ENCODE data around the gene TAS2R1. TPM values are rescaled to one million over a fixed set of nuclear protein-coding genes. Genes with fewer than 3 reads are reported as not detected.

Gene TAS2R1
- total RNA-seq, 4 donors from 2014 or later = 1.3 TPM; not detected in 3

DNA sequence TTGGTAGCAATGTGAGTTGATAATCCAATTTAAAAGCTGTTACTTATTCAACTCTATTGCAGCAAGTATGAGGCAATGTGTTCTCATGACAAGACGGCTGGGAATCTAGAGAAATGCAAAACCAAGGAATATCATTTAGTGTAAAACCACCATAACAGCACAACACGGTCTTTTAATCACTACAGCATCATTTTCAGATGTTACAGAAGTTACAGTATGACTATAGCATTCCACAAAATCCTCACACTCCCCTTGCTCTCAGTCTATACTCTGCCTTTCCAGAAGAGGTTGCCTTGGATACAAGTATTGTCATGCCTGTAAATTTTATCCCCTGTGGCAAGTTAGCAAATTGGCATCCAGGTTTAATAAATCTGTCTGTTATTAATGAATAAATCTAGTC, 28.6 kb upstream of the TAS2R1 start:
- TF ChIP-seq POLR2A (IDR thresholded peaks at IDR 0.05) = no peak
- TF ChIP-seq, protein P1, sequence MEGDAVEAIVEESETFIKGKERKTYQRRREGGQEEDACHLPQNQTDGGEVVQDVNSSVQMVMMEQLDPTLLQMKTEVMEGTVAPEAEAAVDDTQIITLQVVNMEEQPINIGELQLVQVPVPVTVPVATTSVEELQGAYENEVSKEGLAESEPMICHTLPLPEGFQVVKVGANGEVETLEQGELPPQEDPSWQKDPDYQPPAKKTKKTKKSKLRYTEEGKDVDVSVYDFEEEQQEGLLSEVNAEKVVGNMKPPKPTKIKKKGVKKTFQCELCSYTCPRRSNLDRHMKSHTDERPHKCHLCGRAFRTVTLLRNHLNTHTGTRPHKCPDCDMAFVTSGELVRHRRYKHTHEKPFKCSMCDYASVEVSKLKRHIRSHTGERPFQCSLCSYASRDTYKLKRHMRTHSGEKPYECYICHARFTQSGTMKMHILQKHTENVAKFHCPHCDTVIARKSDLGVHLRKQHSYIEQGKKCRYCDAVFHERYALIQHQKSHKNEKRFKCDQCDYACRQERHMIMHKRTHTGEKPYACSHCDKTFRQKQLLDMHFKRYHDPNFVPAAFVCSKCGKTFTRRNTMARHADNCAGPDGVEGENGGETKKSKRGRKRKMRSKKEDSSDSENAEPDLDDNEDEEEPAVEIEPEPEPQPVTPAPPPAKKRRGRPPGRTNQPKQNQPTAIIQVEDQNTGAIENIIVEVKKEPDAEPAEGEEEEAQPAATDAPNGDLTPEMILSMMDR (IDR thresholded peaks at IDR 0.05) = no peak
- no peaks in the 10 kb centered on the region for H3K27me3 ChIP-seq
- no peak overlapping the region for H3K4me3 ChIP-seq (replicated peaks in 1 of 3)
- H3K36me3 ChIP-seq = no peaks in the 10 kb centered on the region
- H3K4me1 ChIP-seq = no peaks in the 10 kb centered on the region
- intact Hi-C loops (cut with DNase I) = no loop called here
- no peak for DNase-seq
- H3K27ac ChIP-seq = no peak overlapping the region
- no peaks in the 10 kb centered on the region for H3K9me3 ChIP-seq
- WGBS, 2 donors = 70 to 80% methylated on average over 2 of the region's 2 CpGs

DNA sequence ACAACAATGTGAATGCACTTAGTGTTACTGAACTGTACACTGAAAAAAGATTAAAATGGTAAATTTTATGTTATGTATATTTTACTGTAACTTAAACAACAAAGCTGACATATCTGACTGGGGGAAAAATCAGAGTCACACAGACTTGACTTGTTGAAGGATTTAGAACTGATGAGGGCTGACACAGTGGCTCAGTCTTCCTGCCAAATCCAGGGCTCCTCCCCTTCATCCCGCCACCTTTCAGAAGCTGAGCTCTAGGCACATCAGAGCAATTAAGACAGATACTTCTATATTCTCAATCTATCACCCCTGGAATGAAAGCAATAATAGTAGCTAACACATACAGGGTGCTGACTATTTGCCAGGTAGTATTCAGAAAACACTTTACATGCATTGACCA, 27.7 kb upstream of the TAS2R1 start:
- WGBS, 2 donors = 81 to 85% methylated on average over 1 of the region's 1 CpG
- Histone ChIP-seq H3K36me3 (no peaks in the 10 kb centered on the region), H3K27ac (no peak overlapping the region), H3K4me3 (replicated peaks in 1 of 3) (no peak overlapping the region), H3K27me3 (no peaks in the 10 kb centered on the region), H3K9me3 (no peaks in the 10 kb centered on the region), H3K4me1 (no peaks in the 10 kb centered on the region)
- TF ChIP-seq POLR2A (IDR thresholded peaks at IDR 0.05) = no peak
- TF ChIP-seq, protein P1 (IDR thresholded peaks at IDR 0.05) = no peak
- DNase-seq = no peak
- intact Hi-C loops (cut with DNase I) = no loop called here

DNA sequence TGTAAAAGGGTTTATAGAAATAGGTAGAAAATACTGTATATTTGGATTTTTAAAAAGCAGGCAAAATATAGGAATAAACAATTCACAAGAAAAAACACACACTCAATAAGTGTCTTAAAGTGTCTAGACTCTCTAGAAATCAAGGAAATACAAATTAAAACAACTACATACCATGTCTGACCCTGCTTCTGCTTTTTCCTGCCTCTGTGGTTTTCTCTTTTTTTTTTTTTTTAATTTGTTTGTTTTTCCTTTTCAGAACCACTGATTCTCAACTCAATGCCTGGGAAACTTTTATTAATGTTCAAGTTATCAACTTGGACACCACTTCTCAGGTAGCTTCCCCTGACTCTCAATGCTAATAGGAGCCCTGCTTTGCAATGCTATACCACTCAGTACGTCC, 25.5 kb upstream of the TAS2R1 start:
- intact Hi-C loops (cut with DNase I) = no loop called here
- Histone ChIP-seq H3K27me3 (no peaks in the 10 kb centered on the region), H3K4me3 (replicated peaks in 1 of 3) (no peak overlapping the region), H3K4me1 (no peaks in the 10 kb centered on the region), H3K9me3 (no peaks in the 10 kb centered on the region), H3K27ac (no peak overlapping the region), H3K36me3 (no peaks in the 10 kb centered on the region)
- DNase-seq = no peak
- TF ChIP-seq POLR2A (IDR thresholded peaks at IDR 0.05) = no peak
- WGBS, 2 donors = 91 to 95% methylated on average over 1 of the region's 1 CpG

DNA sequence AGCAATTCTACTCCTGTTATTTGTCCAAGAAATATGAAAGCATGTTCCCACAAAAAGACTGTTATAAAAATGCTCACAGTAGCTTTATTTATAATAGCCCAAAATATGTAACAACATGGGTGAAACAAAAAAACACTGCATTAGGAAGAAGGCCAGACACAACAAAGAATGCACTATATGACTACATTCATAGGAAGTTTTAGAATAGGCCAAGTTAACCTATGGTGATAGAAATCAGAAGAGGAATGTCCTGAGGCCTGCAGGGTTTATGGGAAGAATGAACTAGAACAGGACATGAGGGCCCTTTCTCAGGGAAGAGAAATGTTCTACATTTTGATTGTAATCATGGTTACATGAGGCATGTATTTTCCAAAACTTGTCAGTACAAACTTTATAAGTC, 24.7 kb upstream of the TAS2R1 start:
- TF ChIP-seq, protein P1 (IDR thresholded peaks at IDR 0.05) = no peak
- TF ChIP-seq POLR2A (IDR thresholded peaks at IDR 0.05) = no peak
- no peaks in the 10 kb centered on the region for H3K36me3 ChIP-seq
- no peaks in the 10 kb centered on the region for H3K27me3 ChIP-seq
- no peaks in the 10 kb centered on the region for H3K9me3 ChIP-seq
- no peaks in the 10 kb centered on the region for H3K4me1 ChIP-seq
- H3K27ac ChIP-seq = no peak overlapping the region
- intact Hi-C loops (cut with DNase I) = no loop called here
- no peak overlapping the region for H3K4me3 ChIP-seq (replicated peaks in 1 of 3)
- no peak for DNase-seq

DNA sequence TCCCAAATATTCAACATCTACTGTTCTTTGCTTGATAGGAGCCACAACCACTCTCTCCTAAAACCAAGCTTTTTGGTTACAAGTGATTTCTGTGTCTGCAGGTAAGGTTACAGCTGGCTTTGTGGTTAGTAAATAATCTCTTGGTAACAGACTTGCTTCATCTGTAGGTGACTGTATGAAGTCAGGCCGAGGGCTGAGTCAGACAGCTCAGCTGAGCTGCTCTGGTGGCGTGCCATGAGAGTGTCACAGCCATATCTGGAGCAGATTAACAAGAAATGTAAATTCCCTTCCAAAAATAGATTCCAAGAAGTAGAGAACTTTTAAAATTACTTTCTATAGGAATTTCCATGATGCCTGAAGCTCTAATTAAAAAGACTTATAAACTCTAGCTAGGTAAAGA, 23.7 kb upstream of the TAS2R1 start:
- 63 to 84% methylated on average over 2 of the region's 2 CpGs for WGBS, 2 donors
- H3K27ac ChIP-seq = no peak overlapping the region
- H3K9me3 ChIP-seq = no peaks in the 10 kb centered on the region
- intact Hi-C loops (cut with DNase I) = no loop called here
- no peak overlapping the region for H3K4me3 ChIP-seq (replicated peaks in 1 of 3)
- H3K4me1 ChIP-seq = no peaks in the 10 kb centered on the region
- DNase-seq = no peak
- TF ChIP-seq, protein P1 (IDR thresholded peaks at IDR 0.05) = no peak
- TF ChIP-seq POLR2A (IDR thresholded peaks at IDR 0.05) = no peak
- no peaks in the 10 kb centered on the region for H3K36me3 ChIP-seq
- no peaks in the 10 kb centered on the region for H3K27me3 ChIP-seq

DNA sequence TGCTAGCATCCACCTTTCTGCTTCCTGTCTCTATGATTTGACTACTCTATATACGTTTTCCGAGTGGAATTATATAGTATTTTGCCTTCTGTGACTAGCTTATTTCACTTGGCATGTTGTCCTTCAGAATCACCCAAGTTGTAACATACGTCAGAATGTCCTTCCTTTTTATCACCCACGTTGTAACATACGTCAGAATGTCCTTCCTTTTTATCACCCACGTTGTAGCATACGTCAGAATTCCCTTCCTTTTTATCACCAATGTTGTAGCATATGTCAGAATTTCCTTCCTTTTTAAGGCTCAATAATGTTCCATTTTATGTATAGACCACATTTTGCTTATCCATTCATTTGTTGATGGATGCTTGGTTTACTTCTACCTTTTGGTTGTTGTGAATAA, 22.9 kb upstream of the TAS2R1 start:
- intact Hi-C loops (cut with DNase I) = no loop called here

More for the DNA sequence above, 22.9 kb upstream of the TAS2R1 start:
- no peak for DNase-seq
- no peaks in the 10 kb centered on the region for H3K4me1 ChIP-seq
- H3K27me3 ChIP-seq = no peaks in the 10 kb centered on the region
- no peaks in the 10 kb centered on the region for H3K36me3 ChIP-seq
- TF ChIP-seq POLR2A (IDR thresholded peaks at IDR 0.05) = no peak
- TF ChIP-seq, protein P1 (IDR thresholded peaks at IDR 0.05) = no peak
- 72 to 83% methylated on average over 7 of the region's 7 CpGs for WGBS, 2 donors
- no peak overlapping the region for H3K4me3 ChIP-seq (replicated peaks in 1 of 3)
- no peak overlapping the region for H3K27ac ChIP-seq
- no peaks in the 10 kb centered on the region for H3K9me3 ChIP-seq
